Choroid plexus epithelial cell (primary cell): ENCODE data around the gene ADARB1.

Experiments used
- DNase-seq: peaks from one replicate; pipeline ENCODE4 v3.0.0-alpha.2; 2010; ENCODE audit warnings: low read depth
- H3K4me3 ChIP-seq: 2 replicates; pipeline ENCODE4 v1.5.1; 2011; ENCODE audit warnings: low read depth, mild to moderate bottlenecking, control low read depth, low read length, moderate library complexity
- TF ChIP-seq, protein P1 (sequence below): conservative IDR thresholded peaks from 2 replicates; pipeline ENCODE4 v1.5.1; 2011; ENCODE audit warnings: low read depth, mild to moderate bottlenecking, control low read depth, inconsistent platforms, low read length, moderate library complexity

ADARB1 gene

DNA sequence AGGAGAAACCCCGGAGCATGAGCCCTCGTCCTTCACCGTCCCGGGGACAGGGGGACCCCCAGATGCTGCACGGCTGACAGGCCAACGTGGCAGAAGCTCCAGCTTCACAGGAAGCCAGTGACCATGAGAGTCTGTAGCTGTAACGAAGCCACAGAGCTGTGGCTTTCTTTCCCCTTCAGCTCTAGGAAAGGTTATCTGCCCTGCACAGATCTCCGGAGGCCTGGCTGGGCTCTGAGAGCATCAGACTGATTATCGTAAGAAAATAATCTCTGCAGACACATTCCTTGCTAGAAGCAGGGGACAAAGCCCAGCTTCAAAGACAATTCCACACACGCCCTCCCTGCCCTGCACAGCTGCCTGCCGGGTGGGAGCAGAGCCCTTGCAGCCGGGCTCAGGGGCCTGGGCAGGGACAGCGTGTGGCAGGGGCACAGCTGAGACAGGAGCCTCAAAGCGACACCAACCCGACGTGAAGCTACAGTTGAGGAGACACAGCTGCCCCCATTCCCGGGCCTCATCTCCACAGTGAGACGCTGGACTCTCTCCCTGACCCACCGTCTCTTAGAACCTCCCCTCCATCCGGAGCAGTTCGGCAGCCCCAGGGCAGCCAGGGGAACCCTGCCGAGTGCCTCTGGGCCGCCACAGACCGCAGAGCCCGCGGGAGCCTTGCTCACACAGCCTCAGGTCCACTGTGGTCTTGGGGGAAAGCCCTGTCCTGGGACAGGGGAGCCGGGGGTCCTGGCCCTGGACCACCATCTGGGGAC, 182.7 kb downstream of the ADARB1 start:
- TF ChIP-seq, protein P1, sequence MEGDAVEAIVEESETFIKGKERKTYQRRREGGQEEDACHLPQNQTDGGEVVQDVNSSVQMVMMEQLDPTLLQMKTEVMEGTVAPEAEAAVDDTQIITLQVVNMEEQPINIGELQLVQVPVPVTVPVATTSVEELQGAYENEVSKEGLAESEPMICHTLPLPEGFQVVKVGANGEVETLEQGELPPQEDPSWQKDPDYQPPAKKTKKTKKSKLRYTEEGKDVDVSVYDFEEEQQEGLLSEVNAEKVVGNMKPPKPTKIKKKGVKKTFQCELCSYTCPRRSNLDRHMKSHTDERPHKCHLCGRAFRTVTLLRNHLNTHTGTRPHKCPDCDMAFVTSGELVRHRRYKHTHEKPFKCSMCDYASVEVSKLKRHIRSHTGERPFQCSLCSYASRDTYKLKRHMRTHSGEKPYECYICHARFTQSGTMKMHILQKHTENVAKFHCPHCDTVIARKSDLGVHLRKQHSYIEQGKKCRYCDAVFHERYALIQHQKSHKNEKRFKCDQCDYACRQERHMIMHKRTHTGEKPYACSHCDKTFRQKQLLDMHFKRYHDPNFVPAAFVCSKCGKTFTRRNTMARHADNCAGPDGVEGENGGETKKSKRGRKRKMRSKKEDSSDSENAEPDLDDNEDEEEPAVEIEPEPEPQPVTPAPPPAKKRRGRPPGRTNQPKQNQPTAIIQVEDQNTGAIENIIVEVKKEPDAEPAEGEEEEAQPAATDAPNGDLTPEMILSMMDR, result no peak
- peak; percentile 22 for DNase-seq
- H3K4me3 ChIP-seq, result no peak overlapping the region

DNA sequence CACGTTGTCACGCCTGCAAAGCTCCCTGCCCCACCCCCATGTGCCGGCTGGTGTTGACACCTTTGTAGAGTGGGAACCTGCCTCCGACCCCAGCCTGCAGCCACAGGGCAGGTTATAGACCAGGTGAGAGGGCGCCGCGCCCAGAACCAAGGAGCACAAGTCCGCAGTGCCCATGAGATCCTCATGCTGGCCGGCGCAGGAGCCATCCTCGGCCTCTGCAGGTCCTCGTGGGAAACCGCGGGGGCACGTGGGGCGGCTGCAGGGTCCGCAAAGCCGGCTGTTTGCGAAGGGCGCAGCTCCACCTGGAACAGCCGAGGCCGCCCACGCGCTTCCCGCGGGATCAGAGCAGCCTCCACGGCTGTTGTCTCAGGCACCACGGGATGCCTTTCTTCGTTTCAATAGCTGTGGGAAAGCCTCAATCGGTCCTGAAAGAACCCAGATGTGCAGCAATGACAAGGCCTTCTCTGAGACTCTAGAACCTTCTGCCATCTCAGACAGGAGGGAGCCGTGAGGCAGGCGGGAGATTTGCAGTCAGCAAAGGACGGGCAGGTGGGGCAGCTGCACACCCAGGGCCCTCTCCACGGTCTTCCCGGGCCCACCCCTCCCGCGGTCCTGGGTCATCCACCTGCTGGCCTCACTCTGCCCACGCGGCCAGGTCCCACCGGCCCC, 183.4 kb downstream of the ADARB1 start:
- no peak for DNase-seq
- TF ChIP-seq, protein P1, result no peak
- no peak overlapping the region for H3K4me3 ChIP-seq

DNA sequence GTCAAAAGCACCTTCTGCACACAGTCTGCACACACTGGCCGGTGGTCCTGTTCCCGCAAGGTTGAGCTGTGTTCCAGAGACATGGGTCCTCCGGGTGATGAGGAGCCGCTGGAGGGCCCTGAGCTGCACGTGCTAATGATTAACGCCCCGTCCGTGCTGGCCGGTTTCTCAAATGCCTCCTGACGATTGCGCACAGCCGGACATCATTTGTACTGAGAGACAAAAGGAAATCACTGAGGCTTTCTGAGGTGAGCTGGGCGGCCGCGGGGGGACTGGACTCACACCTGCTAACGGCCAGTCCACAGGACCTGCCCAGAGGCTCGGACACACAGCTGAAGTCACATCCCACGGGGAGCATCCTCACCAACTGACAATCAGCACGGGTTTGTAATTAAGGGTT, 184.1 kb downstream of the ADARB1 start:
- TF ChIP-seq, protein P1, result no peak
- no peak overlapping the region for H3K4me3 ChIP-seq
- DNase-seq, result no peak

DNA sequence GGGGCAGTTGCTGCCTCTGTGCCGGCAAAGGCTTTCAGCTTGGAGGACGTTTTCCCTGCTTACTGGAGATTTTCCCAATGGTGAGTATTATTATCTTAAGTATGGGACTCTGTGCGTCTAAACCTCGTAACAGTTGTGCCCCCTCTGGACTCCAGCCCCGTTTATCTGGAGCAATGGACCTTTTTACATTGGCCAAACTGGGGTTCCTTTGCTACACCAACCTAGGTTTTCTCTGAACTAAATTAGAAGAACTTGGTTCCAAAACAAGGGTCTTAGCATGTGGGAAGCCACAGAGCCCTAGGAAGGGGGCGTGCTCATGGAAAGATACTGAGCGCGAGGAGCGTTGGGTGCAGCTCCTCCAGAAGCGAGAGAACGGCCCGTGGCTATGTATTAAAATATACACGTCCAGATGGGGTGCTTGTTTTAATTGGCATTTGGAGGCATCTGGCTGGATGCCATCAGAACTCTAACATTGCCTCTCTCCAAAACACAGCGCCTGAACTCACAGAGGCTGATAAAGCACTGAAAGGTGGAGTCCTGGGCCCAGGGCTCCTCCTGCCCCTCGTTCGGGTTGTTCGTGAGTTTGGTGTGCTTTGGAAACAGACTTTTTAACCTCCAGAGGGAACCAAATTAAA, 184.9 kb downstream of the ADARB1 start:
- peak; percentile 13 for DNase-seq
- TF ChIP-seq, protein P1, result no peak
- H3K4me3 ChIP-seq, result no peak overlapping the region

DNA sequence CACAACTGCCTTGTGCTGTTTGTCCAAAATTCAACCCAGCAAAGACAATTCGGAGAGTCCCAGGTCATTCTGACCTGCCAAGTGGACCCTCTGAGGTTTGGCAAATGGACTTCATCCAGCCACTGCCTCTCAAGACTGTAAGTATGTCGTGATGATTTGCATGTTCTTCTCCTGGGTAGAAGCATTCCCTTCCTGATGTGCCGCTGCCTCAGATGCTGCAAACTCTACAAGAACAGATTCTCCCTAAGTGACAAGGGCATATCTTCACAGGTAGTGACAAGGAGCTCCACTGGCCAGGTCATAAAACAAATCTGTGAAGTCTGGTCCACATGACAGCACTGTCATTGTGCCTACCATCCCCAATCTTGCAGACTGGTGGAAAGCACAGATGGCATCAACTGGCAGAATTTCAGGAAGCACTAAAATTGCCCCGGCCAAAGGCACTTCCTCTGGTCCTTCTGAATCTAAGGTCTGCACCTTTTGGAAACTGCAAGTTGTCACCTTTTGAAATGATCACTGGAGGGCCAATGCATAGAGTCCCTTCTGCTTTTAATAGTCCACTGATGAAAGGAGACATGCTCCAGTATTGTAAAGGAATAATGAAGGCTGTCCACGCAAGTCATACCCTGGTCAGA, 185.9 kb downstream of the ADARB1 start:
- no peak overlapping the region for H3K4me3 ChIP-seq
- TF ChIP-seq, protein P1, result no peak
- no peak for DNase-seq

DNA sequence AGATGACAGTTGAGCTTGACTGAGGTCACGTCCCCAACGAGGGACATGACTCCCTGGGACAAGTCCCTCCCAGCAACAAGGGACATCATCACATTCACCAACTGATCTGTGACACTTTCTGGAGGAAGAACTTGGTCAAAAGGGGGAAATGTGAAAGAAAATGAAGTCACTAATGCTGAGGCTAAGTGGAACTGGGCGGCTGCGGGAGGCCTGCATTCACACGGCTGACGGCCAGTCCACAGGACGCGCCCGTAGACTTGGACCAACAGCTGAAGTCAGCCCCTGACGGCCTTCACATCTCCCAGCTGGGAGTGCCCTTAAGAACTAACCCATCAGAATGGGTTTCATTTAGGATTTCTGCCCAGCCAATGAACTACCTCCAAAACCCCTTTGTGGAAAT, 186.7 kb downstream of the ADARB1 start:
- no peak for DNase-seq
- TF ChIP-seq, protein P1, result no peak
- no peak overlapping the region for H3K4me3 ChIP-seq
